GM12873 (cell line): ENCODE data around the gene UGT2A3.

ENCODE experiments used
- CTCF ChIP-seq: IDR thresholded peaks from 2 replicates; pipeline ENCODE4 v1.5.1; 2012; ENCODE audit warnings: low read depth, mild to moderate bottlenecking, moderate library complexity, low read length, control low read depth; ENCODE audit not compliant: insufficient read depth; ENCODE audit errors: missing control alignments

Gene UGT2A3

GRCh38 chr4:68962868-68963267 is 11.3 kb upstream of the UGT2A3 start:
- TF ChIP-seq CTCF, result no peak

- no peak for TF ChIP-seq CTCF
Measured at GRCh38 chr4:68960294-68961163, 8.9 kb upstream of the UGT2A3 start.

GRCh38 chr4:68954126-68954525 is 2.5 kb upstream of the UGT2A3 start:
- TF ChIP-seq CTCF, result no peak

- no peak for TF ChIP-seq CTCF
Measured at GRCh38 chr4:68953056-68953596, 1.5 kb upstream of the UGT2A3 start.

- TF ChIP-seq CTCF, result no peak
Measured at GRCh38 chr4:68951806-68952585, 392 bp upstream of the UGT2A3 start.

- no peak for TF ChIP-seq CTCF
Measured at GRCh38 chr4:68950033-68950432, 1.6 kb downstream of the UGT2A3 start.

GRCh38 chr4:68948985-68949384 is 2.6 kb downstream of the UGT2A3 start:
- no peak for TF ChIP-seq CTCF
